ENCODE data around the gene CHP1.
"Not testable (repeated sequence)": the region's sequence is repeated elsewhere in the genome, so short reads cannot be mapped to it uniquely, and the experiment has no call there.

GRCh38 chr15:41282436-41282835 lies 51.4 kb downstream of the CHP1 start:
- TF ChIP-seq CTCF, POLR2A (IDR thresholded peaks at IDR 0.05): not testable (repeated sequence)

Measured in testis (tissue), 2 donors.